RWPE1 (cell line): Measurements from ENCODE around the gene NKX2-1.

ENCODE experiments used
- CTCF ChIA-PET: fragments of 350-600 bp; sonication (Branson Sonifier 250); formaldehyde crosslinking; extraction: SDS; loops from one replicate; lab custom pipeline; 2021; lab: Yijun Ruan, JAX
- POLR2A ChIA-PET: fragments of 400-600 bp; formaldehyde crosslinking; extraction: SDS; loops from one replicate; lab custom pipeline; 2020; ENCODE audit warnings: antibody characterized with exemption; ENCODE audit not compliant: low non-redundant PET; lab: Yijun Ruan, JAX
- DNase-seq: peaks from one replicate; pipeline ENCODE4 v3.0.0; 2012; ENCODE audit warnings: low spot score
- H3K27ac ChIP-seq: fragments of 450-650 bp; 2 replicates; pipeline ENCODE4 v1.5.1; 2017
- TF ChIP-seq, protein P1 (sequence below): fragments of 450-650 bp; conservative IDR thresholded peaks from 2 replicates; pipeline ENCODE4 v1.5.1; 2017; ENCODE audit warnings: low read depth, mild to moderate bottlenecking

NKX2-1 gene

DNA sequence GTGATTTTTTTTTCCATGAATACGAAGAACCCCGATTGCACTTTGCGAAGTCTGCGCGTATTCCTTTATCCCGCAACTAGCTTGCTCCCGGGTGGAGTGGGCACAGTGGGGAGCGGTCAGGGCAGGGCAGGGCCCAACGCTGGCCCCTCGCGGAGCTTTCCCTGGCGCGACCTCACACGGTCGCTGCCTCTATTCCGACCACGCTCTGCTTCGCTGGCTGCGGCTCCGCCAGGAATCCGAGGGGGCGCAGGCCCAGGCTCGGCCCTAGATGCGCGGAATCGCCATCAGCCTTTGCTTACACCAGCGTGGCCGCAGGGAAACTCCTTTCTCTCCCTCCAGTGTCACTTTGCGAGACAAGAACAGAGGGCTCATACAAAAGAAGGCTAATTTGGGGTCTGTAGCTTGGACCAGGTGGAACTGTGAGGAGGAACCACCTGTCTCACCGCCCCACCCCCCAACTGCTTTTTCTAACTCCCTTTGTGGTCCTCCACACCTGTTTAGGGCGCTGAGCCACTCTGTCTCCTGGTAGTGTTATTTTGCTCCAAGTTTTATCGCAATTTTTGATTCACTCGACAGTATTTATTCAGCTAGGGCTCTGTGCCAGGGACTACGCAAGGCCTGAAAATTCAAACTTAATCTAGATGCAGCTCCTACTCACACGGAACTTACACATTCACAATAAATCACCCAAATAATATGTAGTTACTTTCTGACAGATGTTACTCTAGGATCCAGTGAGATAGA is 3.1 kb upstream of the NKX2-1 start:
- ChIA-PET CTCF (interaction anchor here (0.6 to 0.7 kb wide), 2 partner anchors 137 to 203 kb away, joined by 3 read pairs; no protein-coding TSS in a partner anchor), POLR2A (no interaction called here)
- TF ChIP-seq, protein P1, sequence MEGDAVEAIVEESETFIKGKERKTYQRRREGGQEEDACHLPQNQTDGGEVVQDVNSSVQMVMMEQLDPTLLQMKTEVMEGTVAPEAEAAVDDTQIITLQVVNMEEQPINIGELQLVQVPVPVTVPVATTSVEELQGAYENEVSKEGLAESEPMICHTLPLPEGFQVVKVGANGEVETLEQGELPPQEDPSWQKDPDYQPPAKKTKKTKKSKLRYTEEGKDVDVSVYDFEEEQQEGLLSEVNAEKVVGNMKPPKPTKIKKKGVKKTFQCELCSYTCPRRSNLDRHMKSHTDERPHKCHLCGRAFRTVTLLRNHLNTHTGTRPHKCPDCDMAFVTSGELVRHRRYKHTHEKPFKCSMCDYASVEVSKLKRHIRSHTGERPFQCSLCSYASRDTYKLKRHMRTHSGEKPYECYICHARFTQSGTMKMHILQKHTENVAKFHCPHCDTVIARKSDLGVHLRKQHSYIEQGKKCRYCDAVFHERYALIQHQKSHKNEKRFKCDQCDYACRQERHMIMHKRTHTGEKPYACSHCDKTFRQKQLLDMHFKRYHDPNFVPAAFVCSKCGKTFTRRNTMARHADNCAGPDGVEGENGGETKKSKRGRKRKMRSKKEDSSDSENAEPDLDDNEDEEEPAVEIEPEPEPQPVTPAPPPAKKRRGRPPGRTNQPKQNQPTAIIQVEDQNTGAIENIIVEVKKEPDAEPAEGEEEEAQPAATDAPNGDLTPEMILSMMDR = no peak
- DNase-seq = no peak
- H3K27ac ChIP-seq = no peak overlapping the region

DNA sequence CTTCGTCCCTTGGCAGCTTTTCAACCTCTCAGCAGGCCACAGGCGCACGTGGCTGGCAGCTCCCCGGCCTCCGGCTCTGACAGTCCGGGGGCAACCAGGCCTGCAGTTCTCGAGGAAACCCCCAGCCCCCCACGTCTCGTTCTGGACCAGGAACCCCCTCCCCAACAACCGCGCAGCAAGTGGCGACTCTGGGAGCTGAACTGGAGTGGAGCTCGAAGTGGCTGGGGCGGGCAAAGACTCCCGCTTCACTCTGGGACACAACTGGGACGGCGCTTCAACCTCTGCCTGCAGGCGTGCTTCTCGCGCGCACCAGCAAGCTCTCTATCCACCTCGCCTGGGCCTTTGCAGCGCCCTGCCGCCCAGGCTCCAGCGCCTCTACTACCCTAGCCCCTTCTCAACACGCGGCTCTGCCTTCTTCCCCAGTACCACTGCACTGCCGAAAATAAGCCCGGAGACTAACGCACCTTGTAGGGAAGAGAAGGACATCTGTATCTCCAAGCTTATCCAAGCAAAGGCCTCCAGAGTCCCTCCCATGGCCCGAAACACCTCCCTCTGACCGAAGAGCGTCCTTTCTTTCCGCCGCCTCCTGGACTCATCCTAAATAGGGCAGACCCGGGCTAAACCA is 2.4 kb upstream of the NKX2-1 start:
- TF ChIP-seq, protein P1 = no peak
- DNase-seq = no peak
- ChIA-PET POLR2A (no interaction called here), CTCF (interaction anchor here (0.7 kb wide), 1 partner anchor 138 kb away, joined by 3 read pairs; no protein-coding TSS in a partner anchor)
- no peak overlapping the region for H3K27ac ChIP-seq

DNA sequence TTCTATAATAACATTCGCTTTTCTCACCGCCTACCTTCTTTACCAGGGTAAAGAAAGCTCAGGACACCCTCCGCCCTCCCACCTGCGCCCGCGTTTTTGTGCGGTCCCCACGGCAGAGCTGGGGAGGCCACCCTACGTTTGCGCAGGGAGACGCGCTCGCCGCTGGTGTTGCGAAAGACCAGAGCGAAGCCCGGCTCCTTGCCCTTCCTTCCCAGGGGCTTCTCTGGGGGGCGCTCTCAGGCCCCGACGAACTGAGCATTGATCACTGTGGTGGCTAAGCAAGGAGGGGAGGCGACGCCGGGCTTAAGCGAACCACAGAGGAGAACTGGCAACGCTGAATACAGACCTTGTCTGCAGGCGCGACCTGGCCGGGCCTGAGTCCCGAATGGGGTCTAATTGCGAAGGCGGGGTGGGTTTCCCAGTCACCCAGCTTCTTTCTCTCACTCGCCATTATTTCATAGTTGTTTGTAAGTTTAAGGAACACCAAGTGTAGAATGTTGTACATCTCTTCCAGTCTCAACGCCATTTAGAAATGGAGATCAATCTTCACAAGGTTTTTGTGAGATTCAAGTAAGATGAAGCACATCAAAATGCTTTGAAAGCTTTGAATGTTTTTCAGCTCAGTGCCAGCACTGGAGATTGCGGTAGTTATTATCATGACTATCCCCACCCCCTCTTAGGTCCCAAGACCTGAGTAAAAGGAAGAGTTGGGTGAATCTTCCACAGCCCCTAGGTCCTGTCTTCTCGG is 1.7 kb upstream of the NKX2-1 start:
- ChIA-PET CTCF (interaction anchor here (0.6 to 1.4 kb wide), 4 partner anchors 34 to 642 kb away, joined by 4 to 6 read pairs (median 6); no protein-coding TSS in a partner anchor), POLR2A (no interaction called here)
- TF ChIP-seq, protein P1 = no peak
- DNase-seq = no peak
- H3K27ac ChIP-seq = no peak overlapping the region

DNA sequence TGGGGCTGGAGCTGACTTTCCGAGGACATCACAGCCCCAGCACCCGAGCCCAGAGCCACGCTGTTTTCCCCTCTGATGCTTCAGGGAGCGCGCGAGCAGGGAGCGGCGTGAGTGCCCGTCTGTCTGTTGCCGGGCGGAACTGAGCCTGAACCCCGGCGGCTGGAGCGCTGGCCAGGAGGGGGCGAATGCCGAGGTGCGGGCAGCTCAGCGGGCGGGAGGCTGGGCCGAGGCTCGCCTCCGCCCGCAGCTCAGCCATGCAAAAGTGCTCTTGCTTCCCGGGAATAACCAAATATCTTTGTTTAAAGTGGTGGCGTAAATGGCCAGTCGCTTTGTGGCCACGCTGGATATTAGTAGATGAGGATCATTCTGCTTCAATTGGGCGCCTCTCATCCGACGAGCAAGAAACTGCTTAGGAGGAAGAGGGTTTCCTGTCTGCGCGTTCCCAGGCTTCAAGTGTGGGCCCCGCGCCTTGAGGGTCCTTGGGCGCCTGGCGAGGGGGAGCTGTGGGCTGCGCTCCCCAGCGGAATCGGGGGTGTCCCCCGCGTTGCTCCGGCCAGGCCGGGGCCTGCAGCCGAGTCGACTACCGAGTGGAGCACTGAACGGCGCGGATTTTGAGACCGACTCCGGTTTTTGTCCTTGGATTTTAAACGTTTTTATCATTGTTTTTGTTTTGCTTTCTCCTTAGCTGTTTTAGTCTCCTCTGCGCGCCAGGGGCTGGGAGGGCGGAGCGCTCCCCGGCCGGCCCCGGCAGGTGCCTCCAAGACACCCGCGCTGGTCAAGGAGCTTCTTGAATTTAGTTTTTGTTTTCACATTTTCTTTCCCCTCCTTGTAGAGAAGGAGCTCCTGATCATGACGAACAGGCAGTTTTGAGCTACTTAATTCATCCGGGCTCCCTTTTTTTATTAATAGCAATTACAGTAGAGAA is 831 bp upstream of the NKX2-1 start:
- ChIA-PET CTCF (interaction anchor here (0.5 to 1.4 kb wide), 7 partner anchors 33 to 629 kb away, joined by 3 to 8 read pairs (median 5); no protein-coding TSS in a partner anchor), POLR2A (no interaction called here)
- no peak overlapping the region for H3K27ac ChIP-seq
- DNase-seq = peak; percentile 45
- TF ChIP-seq, protein P1 = peak; percentile 19; the same call in 1 of the 2 replicates

DNA sequence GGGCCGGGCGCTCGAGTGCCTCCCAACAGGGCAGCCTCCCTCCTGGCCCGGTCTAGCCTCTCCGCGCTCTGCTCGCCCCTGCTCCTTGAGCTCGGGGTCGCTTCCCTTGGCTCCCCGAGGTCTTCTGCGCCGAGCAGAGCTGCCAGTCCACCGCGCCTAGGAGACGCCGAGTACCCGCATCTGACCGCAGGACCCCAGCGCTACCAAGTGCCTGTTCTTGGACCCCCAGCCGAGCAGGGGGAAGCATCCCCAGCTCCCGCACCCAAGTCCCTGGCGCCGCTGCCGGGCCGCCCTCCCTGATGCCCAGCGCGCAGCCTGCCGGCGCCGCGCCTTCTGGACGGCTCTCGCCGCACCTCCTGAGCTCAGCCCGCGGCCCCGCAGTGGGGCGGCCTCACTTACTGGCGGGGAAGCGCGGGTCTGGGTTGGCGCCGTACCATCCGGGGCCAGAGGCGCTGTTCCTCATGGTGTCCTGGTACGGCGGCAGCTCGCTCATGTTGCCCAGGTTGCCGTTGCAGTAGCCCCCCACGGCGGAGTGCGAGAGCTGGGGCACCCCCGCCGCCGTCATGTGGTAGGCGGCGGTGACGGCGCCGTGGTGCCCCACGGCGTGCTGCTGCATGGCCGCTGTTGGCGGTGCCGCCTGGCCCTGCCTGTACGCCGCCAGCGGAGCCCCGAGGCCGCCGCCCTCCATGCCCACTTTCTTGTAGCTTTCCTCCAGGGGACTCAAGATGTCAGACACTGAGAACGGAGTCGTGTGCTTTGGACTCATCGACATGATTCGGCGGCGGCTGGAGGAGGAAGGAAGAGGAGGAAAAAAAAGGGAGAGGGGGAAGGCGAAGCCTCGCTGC is 1.2 kb downstream of the NKX2-1 start:
- no peak for DNase-seq
- CTCF ChIA-PET = interaction anchor here (0.6 to 0.8 kb wide), 2 partner anchors 9 to 51 kb away, joined by 3 to 5 read pairs; no protein-coding TSS in a partner anchor
- no peak overlapping the region for H3K27ac ChIP-seq

More for the DNA sequence above, 1.2 kb downstream of the NKX2-1 start:
- POLR2A ChIA-PET = no interaction called here
- TF ChIP-seq, protein P1 = no peak
